GM12864 (cell line): ENCODE results near the gene SRPK3.

Experiments used
- DNase-seq: peaks from one replicate; pipeline ENCODE4 v3.0.0-alpha.2; 2011; ENCODE audit warnings: low read depth
- H3K4me3 ChIP-seq: 2 replicates; pipeline ENCODE4 v1.5.1; 2011; ENCODE audit warnings: mild to moderate bottlenecking, low read depth, low read length, control low read depth
- TF ChIP-seq, protein P1 (sequence below): IDR thresholded peaks from 2 replicates; pipeline ENCODE4 v1.5.1; 2011; ENCODE audit warnings: low read depth, mild to moderate bottlenecking, moderate library complexity, low read length, control low read depth, inconsistent platforms; ENCODE audit errors: missing control alignments

Gene SRPK3, protein sequence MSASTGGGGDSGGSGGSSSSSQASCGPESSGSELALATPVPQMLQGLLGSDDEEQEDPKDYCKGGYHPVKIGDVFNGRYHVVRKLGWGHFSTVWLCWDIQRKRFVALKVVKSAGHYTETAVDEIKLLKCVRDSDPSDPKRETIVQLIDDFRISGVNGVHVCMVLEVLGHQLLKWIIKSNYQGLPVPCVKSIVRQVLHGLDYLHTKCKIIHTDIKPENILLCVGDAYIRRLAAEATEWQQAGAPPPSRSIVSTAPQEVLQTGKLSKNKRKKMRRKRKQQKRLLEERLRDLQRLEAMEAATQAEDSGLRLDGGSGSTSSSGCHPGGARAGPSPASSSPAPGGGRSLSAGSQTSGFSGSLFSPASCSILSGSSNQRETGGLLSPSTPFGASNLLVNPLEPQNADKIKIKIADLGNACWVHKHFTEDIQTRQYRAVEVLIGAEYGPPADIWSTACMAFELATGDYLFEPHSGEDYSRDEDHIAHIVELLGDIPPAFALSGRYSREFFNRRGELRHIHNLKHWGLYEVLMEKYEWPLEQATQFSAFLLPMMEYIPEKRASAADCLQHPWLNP

DNA sequence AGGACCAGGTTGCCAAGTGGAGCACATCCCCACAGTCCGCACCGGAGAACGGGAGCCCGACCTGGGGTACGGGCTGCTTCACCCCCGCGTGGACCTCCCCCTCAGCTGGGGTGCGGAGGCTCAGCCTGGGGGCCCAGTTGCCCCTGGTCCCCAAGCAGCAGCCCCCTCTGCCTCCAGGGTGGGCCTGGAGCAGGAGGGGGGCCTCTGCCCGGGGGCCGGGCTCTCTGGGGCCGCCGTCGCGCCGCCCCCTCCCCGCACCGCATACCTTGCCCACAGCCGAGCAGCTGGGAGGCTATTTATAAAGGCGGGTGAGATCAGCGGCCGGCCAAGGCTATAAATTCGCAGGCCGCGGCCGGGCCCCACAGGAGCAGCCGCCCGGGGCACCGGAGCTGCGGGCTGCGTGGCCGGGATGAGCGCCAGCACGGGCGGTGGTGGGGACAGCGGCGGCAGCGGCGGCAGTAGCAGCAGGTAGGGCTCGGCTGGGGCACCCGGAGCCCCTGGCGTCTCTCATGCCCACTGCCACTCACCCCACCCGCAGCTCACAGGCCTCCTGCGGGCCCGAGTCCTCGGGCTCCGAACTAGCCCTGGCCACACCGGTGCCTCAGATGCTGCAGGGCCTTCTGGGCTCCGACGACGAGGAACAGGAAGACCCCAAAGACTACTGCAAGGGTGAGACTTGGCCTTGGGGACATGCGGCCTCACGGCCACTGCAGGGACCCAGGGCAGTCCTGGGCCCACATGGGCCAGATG is at the start of gene SRPK3:
Gene SRPK3, plus strand, starts transcription at position 364 of the 750 bp plus-strand sequence. Its CDS starts 46 bp downstream, at position 410.
- H3K4me3 ChIP-seq, result no peak within 1 kb of the TSS
- TF ChIP-seq, protein P1, sequence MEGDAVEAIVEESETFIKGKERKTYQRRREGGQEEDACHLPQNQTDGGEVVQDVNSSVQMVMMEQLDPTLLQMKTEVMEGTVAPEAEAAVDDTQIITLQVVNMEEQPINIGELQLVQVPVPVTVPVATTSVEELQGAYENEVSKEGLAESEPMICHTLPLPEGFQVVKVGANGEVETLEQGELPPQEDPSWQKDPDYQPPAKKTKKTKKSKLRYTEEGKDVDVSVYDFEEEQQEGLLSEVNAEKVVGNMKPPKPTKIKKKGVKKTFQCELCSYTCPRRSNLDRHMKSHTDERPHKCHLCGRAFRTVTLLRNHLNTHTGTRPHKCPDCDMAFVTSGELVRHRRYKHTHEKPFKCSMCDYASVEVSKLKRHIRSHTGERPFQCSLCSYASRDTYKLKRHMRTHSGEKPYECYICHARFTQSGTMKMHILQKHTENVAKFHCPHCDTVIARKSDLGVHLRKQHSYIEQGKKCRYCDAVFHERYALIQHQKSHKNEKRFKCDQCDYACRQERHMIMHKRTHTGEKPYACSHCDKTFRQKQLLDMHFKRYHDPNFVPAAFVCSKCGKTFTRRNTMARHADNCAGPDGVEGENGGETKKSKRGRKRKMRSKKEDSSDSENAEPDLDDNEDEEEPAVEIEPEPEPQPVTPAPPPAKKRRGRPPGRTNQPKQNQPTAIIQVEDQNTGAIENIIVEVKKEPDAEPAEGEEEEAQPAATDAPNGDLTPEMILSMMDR, result no peak
- DNase-seq, result no peak

DNA sequence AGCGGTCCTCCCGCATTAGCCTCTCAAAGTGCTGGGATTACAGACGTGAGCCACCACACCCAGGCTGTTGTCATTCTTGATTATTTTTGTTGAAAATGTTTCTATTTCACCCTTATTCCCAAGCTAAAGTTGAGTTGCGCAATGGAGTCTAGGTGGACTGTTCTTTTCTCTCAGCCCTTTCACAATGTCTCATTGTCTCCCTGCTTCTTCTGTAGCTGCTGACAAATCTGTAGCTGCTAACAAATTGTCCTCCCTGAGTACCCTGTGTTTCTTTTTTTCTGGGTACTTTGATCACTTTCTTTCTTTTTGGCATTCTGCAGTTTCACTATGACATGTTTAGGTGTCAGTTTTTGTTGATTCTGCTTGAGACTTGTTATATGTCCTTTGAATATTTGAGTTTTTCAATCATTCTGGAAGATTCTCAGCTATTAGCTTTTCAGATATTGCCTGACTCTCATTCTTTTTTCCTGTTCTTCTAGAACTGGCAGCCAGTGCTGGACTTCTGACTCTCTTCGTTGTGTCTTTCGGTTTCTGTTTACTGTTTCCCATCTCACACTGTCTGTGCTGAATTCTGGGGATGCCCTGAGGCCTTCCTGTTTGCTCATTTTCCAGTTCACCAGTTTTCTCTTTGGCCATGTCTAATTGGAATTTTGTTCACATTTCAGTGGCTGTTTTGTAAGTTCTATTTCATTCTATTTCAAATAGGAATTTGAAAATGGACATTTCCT is 49.6 kb upstream of the SRPK3 start:
- no peak for DNase-seq
- TF ChIP-seq, protein P1, result no peak
- H3K4me3 ChIP-seq, result no peak overlapping the region

DNA sequence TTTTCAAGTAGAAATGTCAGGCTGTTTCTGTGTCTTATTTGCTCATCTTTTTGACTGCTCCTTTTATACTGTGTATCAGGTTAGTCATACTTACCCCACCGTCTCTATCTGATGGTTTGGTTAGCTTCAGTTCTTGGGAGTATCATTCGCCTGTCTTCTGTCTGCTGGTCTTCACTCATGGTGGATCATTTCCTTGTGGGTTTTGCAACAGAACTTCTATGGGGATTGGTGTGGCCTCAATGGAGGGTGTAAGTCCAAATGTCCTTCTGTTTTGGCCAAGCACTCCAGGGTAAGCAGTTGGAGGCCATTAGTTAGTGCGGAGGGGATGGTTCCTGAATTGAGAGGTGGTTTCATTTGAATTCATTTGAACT is 49.0 kb upstream of the SRPK3 start:
- TF ChIP-seq, protein P1, result no peak
- no peak overlapping the region for H3K4me3 ChIP-seq
- no peak for DNase-seq

DNA sequence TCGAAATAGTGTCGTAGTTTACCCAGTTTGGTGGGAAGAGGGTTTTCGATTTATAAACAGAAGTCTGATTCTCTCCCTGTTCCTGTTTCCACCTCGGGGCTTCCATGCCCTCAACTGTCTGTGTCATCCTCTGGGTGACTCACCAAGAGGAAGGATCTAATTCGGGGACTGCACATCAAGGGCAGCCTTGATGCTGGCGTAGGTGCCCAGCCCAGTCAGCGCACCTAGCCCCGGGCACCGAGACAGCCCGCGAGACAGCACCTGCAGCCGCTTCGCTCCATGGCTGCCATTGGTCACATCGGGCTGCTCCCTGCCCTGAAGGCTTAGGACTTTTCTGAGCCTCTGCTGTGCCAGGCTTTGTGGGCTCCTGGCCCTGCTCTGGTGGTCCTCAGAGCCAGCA is 48.4 kb upstream of the SRPK3 start:
- DNase-seq, result no peak
- TF ChIP-seq, protein P1, result no peak
- no peak overlapping the region for H3K4me3 ChIP-seq

DNA sequence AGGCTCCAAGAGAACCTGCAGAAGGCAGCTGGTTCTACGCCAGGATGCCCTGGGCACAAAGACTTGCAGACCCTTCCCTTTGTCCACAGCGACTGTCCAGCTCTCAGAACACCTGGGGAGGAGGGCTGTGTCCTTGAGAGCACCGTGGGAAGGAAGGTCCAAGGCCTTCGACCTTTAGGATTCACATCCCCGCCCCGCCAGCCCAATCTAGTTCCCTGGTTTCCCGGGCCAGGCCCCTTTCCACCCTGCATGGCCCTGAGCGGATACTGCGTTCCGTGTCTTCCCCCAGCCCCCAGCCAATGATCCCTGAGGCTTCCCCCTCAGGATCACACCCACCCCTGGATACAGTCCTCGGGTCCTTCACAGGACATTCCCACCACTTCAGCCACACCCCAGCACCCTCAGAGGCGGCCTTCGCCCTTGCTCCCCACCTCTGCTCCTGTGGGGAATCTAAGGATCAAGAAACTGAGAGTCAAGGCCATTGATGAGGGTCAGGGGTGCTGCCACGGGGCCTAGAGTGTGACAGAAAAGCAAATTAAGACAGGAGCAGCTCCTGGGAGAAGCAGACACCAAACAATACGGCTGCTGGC is 47.1 kb upstream of the SRPK3 start:
- H3K4me3 ChIP-seq, result no peak overlapping the region
- TF ChIP-seq, protein P1, result no peak
- DNase-seq, result no peak

DNA sequence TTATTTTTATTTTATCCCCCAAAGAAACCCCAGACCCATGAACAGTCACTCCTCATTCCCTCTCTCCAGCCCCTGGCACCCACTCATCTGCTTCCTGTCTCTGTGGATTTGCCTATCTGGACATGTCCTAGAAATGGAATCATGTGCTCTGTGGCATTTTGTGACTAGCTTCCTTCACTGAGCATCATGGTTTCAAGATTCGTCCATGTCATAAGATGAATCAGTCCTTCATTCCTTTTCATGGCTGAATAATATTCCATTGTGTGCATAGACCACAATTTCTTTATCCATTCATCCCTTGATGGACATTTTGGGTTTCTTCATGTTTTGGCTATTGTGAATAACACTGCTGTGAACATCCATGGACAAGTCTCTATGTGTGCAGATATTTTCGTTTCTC is 46.0 kb upstream of the SRPK3 start:
- H3K4me3 ChIP-seq, result no peak overlapping the region
- TF ChIP-seq, protein P1, result no peak
- DNase-seq, result no peak
